DMS79 treated with DMSO at 0.1 percent for 48 hours (cell line): ENCODE data around the gene MAP1S.

Experiments used
- DNase-seq: peaks from one replicate; lab custom pipeline; 2025; lab: John Stamatoyannopoulos, UW

The MAP1S gene

DNA sequence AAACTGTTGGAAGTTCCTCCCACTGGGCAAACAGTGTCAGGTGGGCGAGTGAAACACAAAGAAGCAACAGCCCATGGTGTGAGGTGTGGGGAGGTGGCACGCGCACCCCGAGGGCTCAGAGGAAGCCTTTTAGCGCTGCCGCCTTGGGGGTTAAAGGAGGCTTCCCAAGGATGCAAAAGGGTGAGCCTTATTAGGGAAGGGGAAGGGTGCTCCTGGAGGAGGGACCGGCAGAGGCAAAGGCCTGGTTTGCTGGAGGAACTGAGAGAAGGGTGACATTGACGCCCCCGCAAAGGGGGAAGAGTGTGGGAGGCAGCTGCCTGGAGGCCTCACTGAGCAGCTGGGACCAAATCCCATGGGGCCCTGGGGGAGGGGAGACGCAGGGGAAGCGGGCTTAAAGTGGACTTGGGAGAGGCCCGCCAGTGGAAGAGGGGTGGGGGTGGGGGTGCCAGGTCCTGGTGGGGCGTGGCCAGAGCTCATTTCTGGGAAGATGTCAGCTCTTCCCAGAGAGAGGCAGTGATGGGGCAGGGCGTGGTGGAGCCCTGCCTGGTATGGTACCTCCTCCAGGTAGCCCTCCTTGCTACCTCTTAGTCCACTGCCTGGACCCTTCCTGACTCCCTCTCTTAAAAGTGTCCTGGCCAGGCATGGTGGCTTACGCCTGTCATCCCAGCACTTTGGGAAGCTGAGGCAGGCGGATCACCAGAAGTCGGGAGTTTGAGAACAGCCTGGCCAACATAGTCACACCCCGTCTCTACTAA, 20.0 kb downstream of the MAP1S start:
- no peak for DNase-seq

DNA sequence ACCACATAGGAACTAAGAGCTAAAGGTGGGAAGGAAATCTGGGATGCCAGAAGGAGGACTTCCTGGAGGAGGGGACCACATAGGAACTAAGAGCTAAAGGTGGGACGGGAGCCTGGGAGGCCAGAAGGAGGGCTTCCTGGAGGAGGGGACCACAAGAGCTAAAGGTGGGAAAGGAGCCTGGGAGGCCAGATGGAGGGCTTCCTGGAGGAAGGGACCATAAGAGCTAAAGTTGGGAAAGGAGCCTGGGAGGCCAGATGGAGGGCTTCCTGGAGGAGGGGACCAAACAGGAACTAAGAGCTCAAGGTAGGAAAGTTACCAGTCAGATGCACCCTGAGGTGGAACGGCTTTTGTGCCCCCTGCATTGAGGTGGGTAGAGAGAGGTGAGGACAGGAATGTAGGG, 22.2 kb downstream of the MAP1S start:
- no peak for DNase-seq

DNA sequence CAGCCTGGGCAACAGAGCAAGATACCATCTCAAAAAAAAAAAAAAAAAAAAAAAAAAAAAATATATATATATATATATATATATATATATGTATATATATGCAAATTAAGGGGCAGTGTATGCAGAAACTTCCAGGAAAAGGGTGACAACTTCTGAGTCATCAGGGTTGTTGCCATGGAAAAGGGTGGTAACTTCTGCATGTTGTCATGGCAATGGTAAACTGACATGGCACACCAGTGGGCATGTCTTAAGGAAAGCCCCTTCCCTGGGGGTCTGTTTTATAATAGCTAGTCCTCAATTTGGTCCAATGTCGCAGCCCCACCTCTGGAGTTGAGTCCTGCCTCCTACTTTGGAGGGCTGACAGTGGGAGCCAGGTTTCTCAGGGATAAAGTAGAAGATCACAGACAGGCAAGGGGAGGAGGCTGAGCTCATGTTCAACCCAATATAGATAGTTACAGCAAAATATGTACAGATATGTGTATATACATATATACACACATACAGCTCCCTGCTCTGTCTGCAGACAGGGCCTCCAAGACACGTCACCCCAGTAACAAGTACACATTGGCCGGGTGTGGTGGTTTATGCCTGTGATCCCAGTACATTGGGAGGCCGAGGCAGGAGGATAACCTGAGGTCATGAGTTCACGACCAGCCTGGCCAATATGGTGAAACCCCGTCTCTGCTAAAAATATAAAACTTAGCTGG, 24.7 kb downstream of the MAP1S start:
- no peak for DNase-seq

DNA sequence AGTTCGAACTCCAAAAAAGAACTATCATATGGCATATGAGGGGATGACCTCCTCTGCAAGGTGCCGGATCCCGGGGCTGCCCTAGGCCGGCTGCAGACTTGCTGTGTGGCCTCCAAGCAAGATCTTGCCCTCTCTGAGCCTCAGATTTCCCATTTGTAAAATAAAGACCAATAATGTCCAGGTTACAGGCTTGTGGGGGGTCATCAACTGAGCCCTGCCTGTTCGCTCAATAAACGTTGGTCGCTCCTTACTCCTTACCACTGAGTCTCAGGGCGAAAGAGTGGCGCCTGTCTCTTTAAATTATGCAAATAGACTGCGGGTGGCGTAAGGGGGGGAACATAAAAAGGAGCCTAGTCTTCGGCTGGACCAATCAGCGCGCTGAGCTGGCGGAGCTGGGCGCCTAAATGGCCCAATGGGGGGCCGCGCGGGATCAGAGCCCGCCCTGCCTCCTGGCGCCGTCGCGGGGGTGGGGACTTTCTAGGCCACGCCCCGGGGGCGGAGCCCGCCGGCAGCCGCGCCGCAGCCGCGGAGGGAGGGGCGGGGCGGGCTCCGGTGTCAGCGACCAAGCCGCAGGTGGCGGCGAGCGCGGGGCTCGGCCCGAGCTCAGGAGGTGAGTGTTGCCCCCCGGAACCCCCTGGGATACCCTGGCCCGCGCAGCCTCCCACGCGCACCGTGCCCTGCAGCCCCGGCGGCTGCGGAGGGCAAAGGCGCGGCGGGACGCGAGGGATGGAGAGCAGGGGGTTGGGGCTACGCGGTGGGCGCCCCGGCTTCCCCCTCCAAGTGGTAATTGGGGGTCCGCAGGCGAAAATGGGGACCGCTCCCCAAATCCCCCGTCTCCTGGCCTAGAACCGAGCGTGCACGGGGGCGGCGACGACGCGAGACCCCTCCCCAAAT, 28.2 kb downstream of the MAP1S start:
- DNase-seq, result peak; percentile 86

DNA sequence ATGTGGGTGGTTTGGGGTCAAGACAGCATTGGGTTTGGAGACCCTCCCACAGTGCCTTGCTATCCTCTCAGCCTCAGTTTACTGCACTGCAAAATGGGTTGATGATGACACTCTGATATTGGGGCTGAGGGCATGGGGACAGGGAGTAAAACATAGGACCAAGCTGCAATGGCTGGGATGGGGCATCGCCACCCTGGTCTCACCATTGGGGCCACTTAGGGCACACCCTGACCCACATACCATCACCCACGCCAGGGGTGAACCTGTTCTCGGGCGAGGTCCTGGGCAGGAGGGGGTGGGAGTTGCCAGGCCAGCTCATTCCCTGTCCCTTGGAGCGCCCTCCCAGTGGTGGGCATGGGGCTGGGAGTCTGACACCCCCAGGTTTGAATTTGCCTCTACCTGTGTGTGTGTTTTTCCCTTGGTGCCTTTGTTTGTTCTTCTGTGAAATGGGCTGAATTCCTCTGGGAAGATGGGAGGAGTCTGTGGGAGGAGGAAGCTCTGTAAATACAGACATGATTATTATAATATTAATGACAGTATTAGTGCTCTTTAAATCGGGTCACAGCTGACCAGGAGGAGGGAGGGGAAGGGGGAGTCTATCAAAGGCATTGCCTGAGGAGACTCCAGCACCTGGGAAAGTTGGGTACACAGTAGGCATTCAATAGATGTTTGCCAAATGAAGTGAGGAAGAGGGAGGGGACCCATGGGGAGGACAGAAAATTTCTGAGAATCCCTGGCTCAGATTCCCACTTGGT, 29.8 kb downstream of the MAP1S start:
- no peak for DNase-seq

DNA sequence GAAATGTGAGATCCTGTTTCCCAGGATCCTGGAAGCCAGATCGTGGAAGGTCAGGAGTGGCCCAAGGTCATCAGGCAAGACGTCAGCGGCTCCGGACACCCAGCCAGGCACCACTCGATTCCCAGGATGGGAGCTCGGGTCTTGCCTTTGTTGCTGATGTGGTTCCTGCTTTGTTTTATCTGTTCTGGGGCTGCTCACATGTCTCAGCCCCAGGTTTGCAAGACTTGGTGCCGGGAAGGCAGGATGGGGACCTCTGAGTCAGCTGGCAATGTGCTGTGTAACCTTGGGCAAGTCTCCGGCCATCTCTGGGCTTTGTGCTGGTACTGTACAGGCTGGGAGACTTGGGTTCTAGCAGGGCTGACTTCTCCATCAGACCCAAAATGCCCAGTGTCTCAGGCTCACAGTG, 30.6 kb downstream of the MAP1S start:
- no peak for DNase-seq

DNA sequence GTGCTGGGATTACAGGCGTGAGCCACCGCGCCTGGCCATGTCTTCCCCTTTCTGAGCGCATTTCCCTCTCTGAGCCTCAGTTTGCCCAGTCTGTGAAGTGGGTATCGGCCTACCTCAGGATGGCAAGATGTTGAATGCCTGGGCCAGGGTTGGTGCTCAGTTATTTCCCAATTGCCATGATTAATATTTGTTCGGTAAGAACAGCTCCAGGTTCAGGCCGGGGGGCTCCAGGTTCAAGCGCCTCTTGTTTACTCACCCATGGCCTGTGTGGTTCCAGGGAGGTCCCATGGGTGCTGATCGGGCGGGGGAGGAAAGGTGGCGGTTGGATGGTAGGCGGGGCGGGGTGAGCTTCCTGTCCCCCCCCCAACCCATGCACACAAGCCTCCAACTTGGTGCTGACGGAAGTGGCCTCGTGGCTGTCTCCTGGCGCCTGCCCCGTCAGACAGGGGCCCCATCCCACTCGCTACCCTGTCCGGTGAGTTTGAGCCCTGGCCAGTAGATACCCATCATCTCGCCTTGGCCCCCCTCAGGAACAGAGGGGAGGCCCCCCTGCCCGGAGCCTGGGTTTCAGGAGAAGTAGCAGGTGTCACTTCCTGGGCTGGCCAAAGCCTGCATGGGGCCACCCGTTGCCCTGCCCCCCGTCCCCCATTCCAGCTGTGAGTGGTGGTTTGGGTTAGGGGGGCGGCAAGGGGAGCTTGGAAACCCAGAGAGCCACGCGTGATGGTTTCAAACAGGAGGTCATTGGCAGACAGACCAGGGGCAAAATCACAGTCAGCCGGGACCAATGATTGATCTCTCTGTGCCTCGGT, 32.0 kb downstream of the MAP1S start, which contains the start of gene FCHO1:
Gene FCHO1 (plus strand): TSS at position 375 of the 809 bp plus-strand sequence. CDS start 3,688 bp downstream, outside the sequence.
- DNase-seq, result no peak

DNA sequence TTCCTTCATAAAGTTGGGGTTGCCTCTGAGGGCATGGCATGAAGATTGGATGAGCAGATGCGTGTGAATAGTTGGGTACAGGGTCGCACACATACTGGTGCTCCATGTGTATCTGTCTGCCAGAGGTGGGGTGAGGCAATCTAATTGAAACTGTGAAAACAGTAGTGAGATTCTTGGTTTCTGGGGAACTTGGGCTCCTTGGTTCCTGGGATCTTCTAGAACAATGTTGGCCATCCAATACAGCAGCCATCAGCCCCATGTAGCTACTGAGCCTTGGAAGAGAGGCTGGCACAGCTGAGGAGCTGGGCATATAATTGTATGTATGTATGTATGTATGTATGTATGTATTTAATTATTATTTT, 32.6 kb downstream of the MAP1S start:
- DNase-seq, result no peak

DNA sequence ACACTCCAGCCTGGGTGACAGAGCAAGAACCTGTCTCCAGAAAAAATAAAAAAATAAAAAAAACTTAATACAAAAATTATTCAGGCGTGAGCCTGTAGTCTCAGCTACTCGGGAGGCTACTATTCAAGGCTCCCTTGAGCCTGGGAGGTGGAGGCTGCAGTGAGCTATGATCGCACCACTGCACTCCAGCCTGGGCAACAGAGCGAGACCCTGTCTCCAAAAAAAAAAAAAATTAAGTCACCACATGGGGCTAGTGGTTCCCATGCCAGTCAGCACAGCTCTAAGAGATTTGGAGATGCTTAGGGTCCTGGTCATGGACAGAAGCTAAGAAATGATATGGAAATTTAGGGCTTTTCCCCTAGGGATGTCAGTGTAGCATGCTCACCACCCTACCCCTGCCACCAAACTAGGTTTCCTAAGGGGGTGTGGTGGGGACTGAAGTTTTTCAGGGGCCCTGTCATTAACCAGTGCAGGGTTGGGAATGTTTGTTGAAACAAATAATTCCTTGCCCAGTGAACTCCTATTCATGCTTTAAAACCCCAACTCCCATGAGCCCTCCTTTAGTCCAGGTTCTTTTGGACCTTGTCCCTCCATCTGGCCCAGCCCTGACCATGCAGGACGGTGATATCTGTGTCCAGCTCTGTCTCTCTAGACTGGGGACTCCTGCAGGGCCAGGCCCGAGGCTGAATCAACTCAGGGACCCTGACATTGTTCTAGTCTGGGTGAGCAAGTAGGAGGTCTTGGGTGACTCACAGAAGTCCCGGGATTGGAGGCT, 33.8 kb downstream of the MAP1S start:
- DNase-seq, result no peak

DNA sequence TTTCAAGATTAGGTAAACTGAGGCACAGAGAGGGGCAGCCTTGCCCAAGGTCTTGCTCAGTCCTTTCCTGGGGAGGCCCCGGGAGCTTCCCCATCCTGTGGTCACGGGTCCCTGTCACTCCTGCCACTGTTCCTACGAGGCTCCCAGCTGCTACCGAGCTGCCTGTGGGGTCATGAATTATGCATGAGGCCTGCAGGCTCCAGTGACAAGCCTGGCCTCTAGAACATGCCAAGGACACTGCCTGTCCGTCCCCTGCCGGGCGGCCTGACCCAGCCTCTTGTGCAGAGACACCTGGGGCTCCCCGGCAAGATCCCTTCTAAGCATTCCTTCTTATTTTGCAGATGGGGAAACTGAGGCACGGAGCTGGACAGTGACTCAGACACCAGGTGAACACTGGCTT, 34.7 kb downstream of the MAP1S start:
- DNase-seq, result no peak

DNA sequence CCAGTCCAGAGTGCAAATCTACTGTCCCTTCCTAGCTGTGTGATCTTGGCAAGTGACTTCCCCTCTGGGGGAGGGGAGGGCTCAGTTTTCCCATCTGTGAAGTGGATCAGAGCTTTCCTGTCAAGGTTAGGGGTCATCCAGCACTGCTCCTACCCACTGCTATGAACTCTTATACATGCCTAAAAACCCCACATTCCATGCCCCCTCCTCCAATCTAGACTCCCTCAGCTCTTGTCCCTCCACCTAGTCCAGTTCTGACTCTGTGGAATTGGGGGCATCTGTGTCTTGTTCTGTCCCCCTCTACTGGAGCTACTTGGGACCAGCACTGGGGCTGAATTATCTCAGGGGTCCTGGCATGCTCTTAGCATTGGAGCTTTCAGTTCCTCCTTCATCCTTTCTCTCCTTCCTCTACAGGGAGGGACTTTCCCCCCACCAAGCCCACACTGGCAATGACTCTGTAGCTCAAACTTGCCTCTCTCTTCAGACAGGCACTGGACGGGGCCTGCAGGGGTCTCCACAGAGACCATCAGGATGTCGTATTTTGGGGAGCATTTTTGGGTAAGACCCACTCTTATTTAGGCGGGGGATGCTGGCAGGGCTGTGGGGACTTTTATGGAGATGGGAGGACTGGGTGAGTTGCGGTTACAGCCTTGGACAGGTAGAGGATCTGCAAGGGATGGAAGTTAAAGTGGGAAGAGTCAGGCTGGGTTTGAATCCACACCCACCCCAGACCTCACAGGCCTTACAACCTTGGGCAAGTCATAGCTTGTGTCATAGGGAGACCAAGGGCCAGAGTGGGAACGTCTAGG, 35.6 kb downstream of the MAP1S start:
- DNase-seq, result no peak

DNA sequence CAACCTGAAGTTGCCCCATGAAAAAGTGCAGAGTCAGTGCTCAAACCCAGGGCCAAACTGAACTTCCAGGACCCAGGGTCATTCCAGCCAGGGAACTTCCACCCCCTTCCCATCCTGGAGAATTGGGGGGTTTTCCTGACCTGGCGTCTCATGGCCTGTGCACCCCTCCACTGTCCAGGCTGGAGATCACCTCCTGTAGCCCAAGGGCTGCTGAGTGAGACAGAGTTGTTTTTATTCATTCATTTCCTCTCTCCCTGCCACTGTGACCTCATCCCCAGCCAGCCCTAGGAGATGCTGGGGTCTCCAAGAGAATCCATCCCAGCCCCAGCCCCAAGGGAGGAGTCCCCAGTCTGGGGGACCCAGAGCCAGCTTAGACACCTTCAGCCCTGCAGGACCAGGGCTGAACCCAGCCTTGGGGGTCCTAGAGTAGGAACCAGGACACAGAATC, 36.2 kb downstream of the MAP1S start:
- no peak for DNase-seq

DNA sequence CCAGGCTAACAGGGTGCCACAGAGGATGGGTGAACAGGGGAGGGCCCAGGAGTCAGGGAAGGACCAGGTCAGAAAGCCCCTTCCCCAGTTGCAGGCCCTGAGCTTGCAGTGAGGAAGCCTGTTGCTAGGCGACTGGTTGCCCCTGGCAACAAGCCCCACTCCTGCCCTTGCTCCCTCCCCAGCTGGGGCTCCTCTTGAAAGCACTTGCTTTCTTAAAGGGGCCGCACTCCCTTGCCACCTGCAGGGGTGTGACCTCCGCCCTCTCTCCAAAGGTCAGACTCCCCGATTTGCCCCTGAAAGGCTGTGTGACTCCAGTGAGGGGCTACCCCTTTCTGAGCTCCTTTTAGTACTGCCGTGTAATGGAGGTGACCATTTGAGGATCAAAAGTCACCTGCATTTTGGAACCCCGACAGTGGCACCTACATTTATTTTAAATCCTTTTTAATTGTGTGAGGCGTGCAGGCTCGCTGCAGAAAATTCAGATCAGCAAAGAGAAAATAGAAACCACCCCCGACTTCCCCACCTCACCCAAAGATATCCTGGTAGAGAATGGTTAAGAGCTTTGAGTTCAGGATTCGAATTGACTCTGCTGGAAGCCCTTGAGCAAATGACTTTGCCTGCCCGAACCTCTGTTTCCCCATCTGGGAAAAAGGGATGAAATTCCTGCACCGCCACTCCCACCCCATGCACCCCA, 36.8 kb downstream of the MAP1S start:
- DNase-seq, result peak; percentile 50

DNA sequence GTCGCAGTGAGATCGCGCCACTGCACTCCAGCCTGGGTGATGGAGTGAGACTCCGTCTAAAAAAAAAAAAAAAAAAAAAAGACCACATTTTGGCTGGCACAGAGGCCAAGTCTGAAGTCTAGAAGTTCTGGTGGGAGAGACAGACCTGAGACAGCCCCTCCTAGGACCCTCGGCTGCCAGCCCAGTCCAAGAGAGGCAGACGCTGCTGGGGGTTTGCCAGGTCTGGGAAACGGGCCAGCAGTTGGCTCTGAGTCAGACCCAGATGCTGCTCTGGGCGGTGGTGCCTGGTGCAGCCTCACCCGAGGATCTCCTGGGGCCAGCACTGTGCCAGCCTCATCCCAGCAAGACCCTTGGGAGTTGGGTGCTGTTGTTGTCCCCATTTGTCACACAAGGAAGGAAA, 37.8 kb downstream of the MAP1S start:
- peak; percentile 63 for DNase-seq

DNA sequence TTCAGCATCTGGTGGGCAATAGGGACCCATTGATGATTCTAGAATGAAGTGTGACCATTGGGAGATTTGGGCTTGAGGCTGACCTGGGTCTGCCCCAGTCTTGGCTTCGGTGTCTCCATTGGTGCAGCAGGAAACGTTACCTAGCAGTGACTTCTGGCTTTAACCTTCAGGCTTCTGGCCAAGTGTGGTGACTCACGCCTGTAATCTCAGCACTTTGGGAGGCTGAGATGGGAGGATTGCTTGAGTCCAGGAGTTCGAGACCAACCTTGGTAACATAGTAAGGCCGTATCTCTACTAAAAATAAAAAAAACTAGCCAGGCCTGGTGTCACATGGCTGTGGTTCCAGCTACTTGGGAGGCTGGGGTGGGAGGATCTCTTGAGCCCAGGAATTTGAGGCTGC, 39.2 kb downstream of the MAP1S start:
- no peak for DNase-seq

DNA sequence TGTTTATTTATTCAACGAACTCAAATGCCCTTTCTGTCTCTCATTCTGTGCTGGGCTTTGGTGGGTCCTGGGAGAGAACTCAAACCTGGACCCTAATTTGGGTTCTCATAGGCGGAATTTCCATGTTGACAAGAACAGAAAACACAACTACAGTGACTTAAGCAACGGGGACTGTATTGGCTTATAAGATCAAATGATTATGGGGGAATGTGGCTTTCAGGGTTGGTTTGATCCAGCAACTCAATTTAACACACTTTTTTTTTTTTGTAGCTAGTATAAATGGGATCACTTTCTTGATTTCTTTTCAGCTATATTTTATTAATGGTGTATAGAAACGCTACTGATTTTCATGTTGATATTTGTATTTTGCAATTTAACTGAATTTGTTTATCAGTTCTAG, 41.9 kb downstream of the MAP1S start:
- no peak for DNase-seq

DNA sequence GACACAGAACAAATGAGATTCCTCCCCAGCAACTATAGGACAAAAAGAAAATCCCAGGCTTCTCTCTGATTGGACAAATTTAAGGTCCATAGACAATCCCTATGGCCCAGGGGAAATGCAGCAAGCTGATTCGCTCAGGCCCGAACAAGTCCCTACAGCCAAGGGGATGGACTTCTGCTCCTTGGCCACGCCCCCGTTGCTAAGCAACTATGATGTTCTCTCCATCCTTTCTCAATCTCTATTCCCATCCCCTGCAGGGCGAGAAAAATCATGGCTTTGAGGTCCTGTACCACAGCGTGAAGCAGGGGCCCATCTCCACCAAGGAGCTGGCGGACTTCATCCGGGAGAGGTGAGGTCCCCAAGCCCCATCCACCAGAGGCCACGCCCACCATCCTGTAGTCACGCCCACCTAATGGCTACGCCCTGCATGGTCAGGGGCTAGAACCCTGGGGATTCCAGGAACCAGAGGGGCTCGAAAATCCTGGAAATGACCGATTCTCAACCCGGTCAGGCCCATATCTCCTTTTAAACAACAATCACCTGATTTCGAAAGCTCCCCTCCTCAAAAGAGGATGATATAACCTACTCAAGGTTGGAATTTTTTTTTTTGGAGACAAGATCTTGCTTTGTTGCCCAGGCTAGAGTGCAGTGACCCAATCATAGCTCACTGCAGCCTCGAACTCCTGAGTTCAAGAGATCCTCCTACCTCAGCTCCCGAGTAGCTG, 43.4 kb downstream of the MAP1S start:
- no peak for DNase-seq

DNA sequence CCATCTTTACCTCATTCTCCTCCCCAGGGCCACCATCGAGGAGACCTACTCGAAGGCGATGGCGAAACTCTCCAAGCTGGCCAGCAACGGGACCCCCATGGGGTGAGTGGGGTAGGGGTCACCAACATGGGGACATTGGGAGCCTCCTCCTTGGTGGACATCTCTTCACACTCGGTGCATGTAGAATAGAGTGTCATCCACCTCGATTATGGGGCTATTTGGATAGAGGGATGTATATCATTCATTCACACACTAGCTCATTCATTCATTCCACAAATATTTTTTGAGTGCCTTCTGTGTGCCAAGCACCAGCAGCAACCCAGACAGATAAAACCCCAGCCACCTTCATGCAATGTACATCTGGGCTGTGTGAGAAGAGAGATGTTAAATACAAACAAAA, 45.1 kb downstream of the MAP1S start:
- DNase-seq, result no peak
